ENCODE results near the gene TM4SF20. TPM values are rescaled to one million over a fixed set of nuclear protein-coding genes. Genes with fewer than 3 reads are reported as not detected.

TM4SF20 gene
- polyA plus RNA-seq, 1 of the 3 experiments (the other 2 are of a cell fraction) = 0.03 TPM

GRCh38 chr2:227339098-227339599 lies 40.0 kb downstream of the TM4SF20 start:
- POLR2A ChIA-PET = no interaction called here
- no peaks in the 10 kb centered on the region for H3K9me3 ChIP-seq
- H3K27ac ChIP-seq (ENCODE audit: low read depth in 2 of 2, low read length in 1 of 2) = no peak overlapping the region
- no peaks in the 10 kb centered on the region for H3F3A ChIP-seq (replicated peaks; ENCODE audit: insufficient read depth)
- no peak overlapping the region for H3K4me2 ChIP-seq
- H3K4me3 ChIP-seq (ENCODE audit: low read depth in 2 of 2, low read length in 1 of 2) = no peak overlapping the region
- H3K4me1 ChIP-seq (ENCODE audit: control insufficient read depth in 1 of 2, insufficient read depth in 2 of 2, low read depth in 1 of 2, low read length in 1 of 2) = no peaks in the 10 kb centered on the region
- peaks cover 45 to 66% of the 10 kb centered on the region in 2 experiments for H3K36me3 ChIP-seq (replicated peaks in 1 of 2; ENCODE audit: control insufficient read depth in 1 of 2, insufficient read depth in 2 of 2, low read length in 1 of 2)
- H2AFZ ChIP-seq (ENCODE audit: low read depth) = no peak overlapping the region
- H3K9ac ChIP-seq = no peak overlapping the region
- CTCF ChIA-PET = interaction anchor here (0.9 kb wide), 1 partner anchor 427 kb away, joined by 3 read pairs; no protein-coding TSS in a partner anchor
- no peaks in the 10 kb centered on the region for H4K20me1 ChIP-seq (ENCODE audit: insufficient read depth)
- no peak for DNase-seq
- peaks cover 3% of the 10 kb centered on the region; the same call in 1 of the 2 replicates for H3K79me2 ChIP-seq (ENCODE audit: insufficient read depth)
- H3K27me3 ChIP-seq (ENCODE audit: insufficient read depth) = no peaks in the 10 kb centered on the region
- TF ChIP-seq, protein P1, sequence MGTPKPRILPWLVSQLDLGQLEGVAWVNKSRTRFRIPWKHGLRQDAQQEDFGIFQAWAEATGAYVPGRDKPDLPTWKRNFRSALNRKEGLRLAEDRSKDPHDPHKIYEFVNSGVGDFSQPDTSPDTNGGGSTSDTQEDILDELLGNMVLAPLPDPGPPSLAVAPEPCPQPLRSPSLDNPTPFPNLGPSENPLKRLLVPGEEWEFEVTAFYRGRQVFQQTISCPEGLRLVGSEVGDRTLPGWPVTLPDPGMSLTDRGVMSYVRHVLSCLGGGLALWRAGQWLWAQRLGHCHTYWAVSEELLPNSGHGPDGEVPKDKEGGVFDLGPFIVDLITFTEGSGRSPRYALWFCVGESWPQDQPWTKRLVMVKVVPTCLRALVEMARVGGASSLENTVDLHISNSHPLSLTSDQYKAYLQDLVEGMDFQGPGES (IDR thresholded peaks at IDR 0.05; ENCODE audit: low read depth, low read length) = no peak
- no peak for TF ChIP-seq RCOR1 (IDR thresholded peaks at IDR 0.05; ENCODE audit: low read length)
- TF ChIP-seq FOXJ3 (CRISPR knock-in tag; IDR thresholded peaks at IDR 0.05) = no peak
- no peak for TF ChIP-seq USF1 (IDR thresholded peaks at IDR 0.05; ENCODE audit: borderline replicate concordance, low read depth)
- 77% methylated on average over 2 of the region's 2 CpGs for WGBS (ENCODE audit: low lambda C conversion rate)
- no peaks in the 10 kb centered on the region for H3K9me2 ChIP-seq

DNA sequence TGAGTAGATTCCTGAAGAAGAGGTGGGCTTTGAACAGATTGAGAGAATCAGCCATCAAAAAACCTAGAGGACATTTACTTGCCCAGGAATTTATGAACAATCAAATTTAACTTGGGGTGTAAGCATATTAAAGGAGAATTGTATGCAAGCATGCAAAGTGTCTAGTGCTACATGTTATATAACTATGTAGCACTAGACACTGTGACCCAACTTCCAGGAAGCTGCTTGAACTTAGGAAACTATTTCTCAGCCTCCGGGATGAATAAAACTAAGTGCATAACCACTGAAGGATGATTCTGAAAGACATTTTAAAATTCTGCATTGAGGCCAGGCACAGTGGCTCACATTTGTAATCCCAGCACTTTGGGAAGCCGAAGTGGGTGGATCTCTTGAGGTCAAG lies 41.7 kb downstream of the TM4SF20 start:
- 93% methylated on average over 2 of the region's 2 CpGs for WGBS (ENCODE audit: low lambda C conversion rate)
- Histone ChIP-seq H2AFZ (ENCODE audit: low read depth) (no peak overlapping the region), H3K4me2 (no peak overlapping the region), H3K9me2 (no peaks in the 10 kb centered on the region), H3K79me2 (ENCODE audit: insufficient read depth) (peaks cover 6% of the 10 kb centered on the region; the same call in 1 of the 2 replicates), H3K27me3 (ENCODE audit: insufficient read depth) (no peaks in the 10 kb centered on the region), H3K4me3 (ENCODE audit: low read depth in 2 of 2, low read length in 1 of 2) (no peak overlapping the region), H3K27ac (ENCODE audit: low read depth in 2 of 2, low read length in 1 of 2) (no peak overlapping the region), H4K20me1 (ENCODE audit: insufficient read depth) (no peaks in the 10 kb centered on the region), H3K4me1 (ENCODE audit: control insufficient read depth in 1 of 2, insufficient read depth in 2 of 2, low read depth in 1 of 2, low read length in 1 of 2) (no peaks in the 10 kb centered on the region), H3K9me3 (no peaks in the 10 kb centered on the region), H3F3A (replicated peaks; ENCODE audit: insufficient read depth) (no peaks in the 10 kb centered on the region), H3K36me3 (replicated peaks in 1 of 2; ENCODE audit: control insufficient read depth in 1 of 2, insufficient read depth in 2 of 2, low read length in 1 of 2) (peaks cover 44 to 71% of the 10 kb centered on the region in 2 experiments), H3K9ac (no peak overlapping the region)
- no peak for TF ChIP-seq MXI1 (IDR thresholded peaks at IDR 0.05; ENCODE audit: low read depth, low read length)
- TF ChIP-seq RAD21 (IDR thresholded peaks at IDR 0.05; ENCODE audit: low read length) = no peak
- no peak for TF ChIP-seq JUND (IDR thresholded peaks at IDR 0.05)
- TF ChIP-seq FOSL2 (IDR thresholded peaks at IDR 0.05; ENCODE audit: borderline replicate concordance, low read depth) = no peak
- no peak for TF ChIP-seq RCOR1 (IDR thresholded peaks at IDR 0.05; ENCODE audit: low read length)
- TF ChIP-seq REST (IDR thresholded peaks at IDR 0.05; ENCODE audit: low read depth, low read length) = no peak
- TF ChIP-seq NRF1 (IDR thresholded peaks at IDR 0.05; ENCODE audit: low read depth, low read length) = no peak
- TF ChIP-seq SIN3A (IDR thresholded peaks at IDR 0.05; ENCODE audit: borderline replicate concordance, low read depth, low read length) = no peak
- no peak for TF ChIP-seq EZH2phosphoT487 (IDR thresholded peaks at IDR 0.05; ENCODE audit: borderline replicate concordance, low read depth)
- TF ChIP-seq NFIC (IDR thresholded peaks at IDR 0.05; ENCODE audit: borderline replicate concordance) = no peak
- no peak for TF ChIP-seq GATA2 (CRISPR knock-in tag; IDR thresholded peaks at IDR 0.05)
- TF ChIP-seq, protein P2, sequence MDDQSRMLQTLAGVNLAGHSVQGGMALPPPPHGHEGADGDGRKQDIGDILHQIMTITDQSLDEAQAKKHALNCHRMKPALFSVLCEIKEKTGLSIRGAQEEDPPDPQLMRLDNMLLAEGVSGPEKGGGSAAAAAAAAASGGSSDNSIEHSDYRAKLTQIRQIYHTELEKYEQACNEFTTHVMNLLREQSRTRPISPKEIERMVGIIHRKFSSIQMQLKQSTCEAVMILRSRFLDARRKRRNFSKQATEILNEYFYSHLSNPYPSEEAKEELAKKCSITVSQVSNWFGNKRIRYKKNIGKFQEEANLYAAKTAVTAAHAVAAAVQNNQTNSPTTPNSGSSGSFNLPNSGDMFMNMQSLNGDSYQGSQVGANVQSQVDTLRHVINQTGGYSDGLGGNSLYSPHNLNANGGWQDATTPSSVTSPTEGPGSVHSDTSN (IDR thresholded peaks at IDR 0.05) = no peak
- TF ChIP-seq GABPA (IDR thresholded peaks at IDR 0.05; ENCODE audit: low read depth) = no peak
- no peak for TF ChIP-seq FOXJ3 (CRISPR knock-in tag; IDR thresholded peaks at IDR 0.05)
- no peak for TF ChIP-seq TCF12 (IDR thresholded peaks at IDR 0.05)
- TF ChIP-seq POLR2AphosphoS5 (IDR thresholded peaks at IDR 0.05; ENCODE audit: low read depth, low read length) = no peak
- no peak for TF ChIP-seq TEAD4 (IDR thresholded peaks at IDR 0.05; ENCODE audit: borderline replicate concordance, insufficient read depth)
- TF ChIP-seq, protein P3, sequence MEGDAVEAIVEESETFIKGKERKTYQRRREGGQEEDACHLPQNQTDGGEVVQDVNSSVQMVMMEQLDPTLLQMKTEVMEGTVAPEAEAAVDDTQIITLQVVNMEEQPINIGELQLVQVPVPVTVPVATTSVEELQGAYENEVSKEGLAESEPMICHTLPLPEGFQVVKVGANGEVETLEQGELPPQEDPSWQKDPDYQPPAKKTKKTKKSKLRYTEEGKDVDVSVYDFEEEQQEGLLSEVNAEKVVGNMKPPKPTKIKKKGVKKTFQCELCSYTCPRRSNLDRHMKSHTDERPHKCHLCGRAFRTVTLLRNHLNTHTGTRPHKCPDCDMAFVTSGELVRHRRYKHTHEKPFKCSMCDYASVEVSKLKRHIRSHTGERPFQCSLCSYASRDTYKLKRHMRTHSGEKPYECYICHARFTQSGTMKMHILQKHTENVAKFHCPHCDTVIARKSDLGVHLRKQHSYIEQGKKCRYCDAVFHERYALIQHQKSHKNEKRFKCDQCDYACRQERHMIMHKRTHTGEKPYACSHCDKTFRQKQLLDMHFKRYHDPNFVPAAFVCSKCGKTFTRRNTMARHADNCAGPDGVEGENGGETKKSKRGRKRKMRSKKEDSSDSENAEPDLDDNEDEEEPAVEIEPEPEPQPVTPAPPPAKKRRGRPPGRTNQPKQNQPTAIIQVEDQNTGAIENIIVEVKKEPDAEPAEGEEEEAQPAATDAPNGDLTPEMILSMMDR (IDR thresholded peaks at IDR 0.05) = no peak
- ChIA-PET CTCF (no interaction called here), POLR2A (interaction anchor here (0.8 kb wide), 1 partner anchor 12 kb away, joined by 3 read pairs; the partner anchor contains the start of gene MFF)
- no peak for DNase-seq
